Naive thymus-derived CD4-positive, alpha-beta T cell (primary cell): ENCODE data around the gene CDH13. TPM values are rescaled to one million over a fixed set of nuclear protein-coding genes. Genes with fewer than 3 reads are reported as not detected.

Source experiments
- ATAC-seq: fragments of 150-1000 bp; cut with Tn5 transposase; 2 replicates; pipeline ENCODE4 v1.10.0; 2021; ENCODE audit warnings: mild to moderate bottlenecking, moderate library complexity
- CTCF ChIA-PET: fragments of 350-600 bp; sonication (Branson Sonifier 250); formaldehyde crosslinking; loops from one replicate; lab custom pipeline; 2021; ENCODE audit warnings: antibody characterized with exemption; lab: Charles Lee
- POLR2A ChIA-PET: fragments of 350-600 bp; sonication (Branson Sonifier 250); formaldehyde crosslinking; loops from one replicate; lab custom pipeline; 2021; ENCODE audit warnings: antibody characterized with exemption, inconsistent platforms; lab: Charles Lee
- DNase-seq, 9 donors: peaks; one replicate each; pipeline versions ENCODE4 v3.0.0 to v3.0.0-alpha.2; 2020 to 2022; ENCODE audit warnings: mixed read lengths in 1 of 9
- H3K27ac ChIP-seq: one replicate; pipeline ENCODE4 v1.7.0; 2013; ENCODE audit warnings: mild to moderate bottlenecking, low read depth, low read length, moderate library complexity
- H3K27me3 ChIP-seq, 2 donors: one replicate each; pipeline ENCODE4 v1.7.0; 2013; ENCODE audit warnings: low read length in 2 of 2, mild to moderate bottlenecking in 2 of 2, moderate library complexity in 2 of 2; ENCODE audit not compliant: control insufficient read depth in 2 of 2, insufficient read depth in 2 of 2
- H3K36me3 ChIP-seq, 3 experiments: 1 replicate in 2 of 3; 2 replicates in 1 of 3; pipeline ENCODE4 v1.7.0; 2013; ENCODE audit warnings: low read length in 3 of 3, mild to moderate bottlenecking in 3 of 3, moderate library complexity in 1 of 3; ENCODE audit not compliant: insufficient read depth in 3 of 3, control insufficient read depth in 2 of 3
- H3K4me1 ChIP-seq, 2 donors: one replicate each; pipeline ENCODE4 v1.7.0; 2013; ENCODE audit warnings: low read length in 2 of 2, mild to moderate bottlenecking in 2 of 2, moderate library complexity in 1 of 2; ENCODE audit not compliant: control insufficient read depth in 2 of 2, insufficient read depth in 2 of 2
- H3K4me3 ChIP-seq: 2 replicates; pipeline ENCODE4 v1.7.0; 2013; ENCODE audit warnings: mild to moderate bottlenecking, low read length
- H3K9me3 ChIP-seq, 3 experiments: 1 replicate in 2 of 3; 2 replicates in 1 of 3; pipeline ENCODE4 v1.7.0; 2013; ENCODE audit warnings: low read length in 3 of 3; ENCODE audit not compliant: control insufficient read depth in 2 of 3
- H3K27ac Mint-ChIP-seq, 9 donors: one replicate each; pipeline ENCODE4 v1.8.0; 2020 to 2022; ENCODE audit warnings: mixed read lengths in 9 of 9, mild to moderate bottlenecking in 8 of 9, moderate library complexity in 5 of 9, inconsistent platforms in 2 of 9
- H3K27me3 Mint-ChIP-seq, 5 donors: one replicate each; pipeline ENCODE4 v1.8.0; 2021 to 2022; ENCODE audit warnings: mixed read lengths in 5 of 5, mild to moderate bottlenecking in 1 of 5
- H3K36me3 Mint-ChIP-seq, 5 donors: one replicate each; pipeline ENCODE4 v1.8.0; 2020 to 2022; ENCODE audit warnings: mixed read lengths in 5 of 5, mild to moderate bottlenecking in 3 of 5, inconsistent platforms in 1 of 5
- H3K4me1 Mint-ChIP-seq, 7 donors: one replicate each; pipeline ENCODE4 v1.8.0; 2020 to 2022; ENCODE audit warnings: mixed read lengths in 7 of 7, mild to moderate bottlenecking in 3 of 7, inconsistent platforms in 1 of 7
- H3K4me3 Mint-ChIP-seq, 10 donors: one replicate each; pipeline ENCODE4 v1.8.0; 2020 to 2022; ENCODE audit warnings: mild to moderate bottlenecking in 10 of 10, mixed read lengths in 10 of 10, moderate library complexity in 6 of 10, inconsistent platforms in 2 of 10
- H3K9me3 Mint-ChIP-seq, 11 donors: one replicate each; pipeline ENCODE4 v1.8.0; 2020 to 2022; ENCODE audit warnings: mixed read lengths in 11 of 11, mild to moderate bottlenecking in 4 of 11, inconsistent platforms in 1 of 11, moderate library complexity in 1 of 11
- intact Hi-C, 2 donors: fragments of 100-400 bp; cut with micrococcal nuclease; formaldehyde crosslinking; loops; one replicate each; pipeline ENCODE4 v1.15.1; 2023
- polyA plus RNA-seq, 2 donors: library from polyadenylated mRNA; unstranded; fragments of 300-500 nt; fragmentation: Illumina TruSeq; gene quantifications; one replicate each; pipeline ENCODE4 v1.2.3, GENCODE V29; 2021
- total RNA-seq, 6 experiments: library from RNA in 5 of 6; stranded (reverse) in 5 of 6; gene quantifications; 1 replicate in 5 of 6; 2 replicates in 1 of 6; pipeline ENCODE4 v1.2.3 and lab custom pipeline; 2021 to 2026

Gene CDH13
- total and polyA plus RNA-seq, 7 experiments from 2014 or later, result not detected

DNA sequence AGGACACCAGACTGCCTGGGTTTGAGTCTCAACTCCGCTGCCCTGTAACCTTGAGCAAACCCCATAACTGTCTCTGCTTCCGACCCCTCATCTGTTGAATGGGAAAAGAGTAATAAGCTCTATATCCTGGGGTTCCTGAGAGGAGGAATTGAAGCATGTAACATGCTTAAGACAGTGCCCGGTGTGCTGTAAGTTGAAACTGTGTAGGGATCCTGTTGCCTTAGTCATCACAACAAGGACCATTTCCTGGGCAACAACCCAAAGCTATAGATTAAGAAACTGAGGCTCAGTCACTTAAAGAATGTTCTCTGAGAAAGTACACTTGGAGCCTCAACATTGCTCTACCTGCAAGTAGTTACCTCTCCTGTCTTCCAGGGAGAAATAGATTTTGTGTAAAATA, 23.0 kb downstream of the CDH13 start:
- peaks cover 29 to 57% (median 49%) of the 10 kb centered on the region in 7 donors for H3K4me1 Mint-ChIP-seq
- no peak for DNase-seq
- H3K4me3 Mint-ChIP-seq, result peak overlapping the region in 1 of 10 donors; percentile 13
- no peaks in the 10 kb centered on the region for H3K27me3 ChIP-seq
- H3K4me3 ChIP-seq, result no peak overlapping the region
- POLR2A ChIA-PET, result no interaction called here
- intact Hi-C loops, result loop anchor here (10.0 kb wide), 5 partner anchors 275 to 1655 kb away; partner anchors contain the start of genes MPHOSPH6 (in 2 of the 2), C16orf46 (in 1 of the 2) and GAN (in 1 of the 2)
- peaks cover 0 to 6% (median 0%) of the 10 kb centered on the region in 5 donors for H3K36me3 Mint-ChIP-seq
- no peaks in the 10 kb centered on the region for H3K9me3 ChIP-seq
- CTCF ChIA-PET, result no interaction called here
- no peak overlapping the region for H3K27ac ChIP-seq
- no peak for ATAC-seq
- H3K36me3 ChIP-seq, result no peaks in the 10 kb centered on the region
- no peaks in the 10 kb centered on the region for H3K27me3 Mint-ChIP-seq
- H3K4me1 ChIP-seq, result peaks cover 43 to 50% of the 10 kb centered on the region in 2 donors
- H3K9me3 Mint-ChIP-seq, result peaks cover 0 to 5% (median 0%) of the 10 kb centered on the region in 11 donors
- H3K27ac Mint-ChIP-seq, result no peak overlapping the region

- Histone ChIP-seq H3K4me3 (no peak overlapping the region), H3K27ac (no peak overlapping the region), H3K27me3 (no peaks in the 10 kb centered on the region), H3K36me3 (no peaks in the 10 kb centered on the region), H3K9me3 (no peaks in the 10 kb centered on the region), H3K4me1 (peaks cover 52 to 58% of the 10 kb centered on the region in 2 donors)
- Mint-ChIP-seq H3K4me3 (peak overlapping the region in 2 of 10 donors; percentile 24 to 39), H3K9me3 (peaks cover 0 to 5% (median 0%) of the 10 kb centered on the region in 11 donors), H3K36me3 (peaks cover 0 to 6% (median 0%) of the 10 kb centered on the region in 5 donors), H3K27ac (peak overlapping the region in 2 of 9 donors; percentile 39 to 51), H3K4me1 (peaks cover 37 to 67% (median 59%) of the 10 kb centered on the region in 7 donors), H3K27me3 (no peaks in the 10 kb centered on the region)
- no peak for ATAC-seq
- intact Hi-C loops, result loop anchor here (10.0 kb wide), 5 partner anchors 274 to 1656 kb away; partner anchors contain the start of genes MPHOSPH6 (in 2 of the 2), C16orf46 (in 1 of the 2) and GAN (in 1 of the 2)
- no peak for DNase-seq
- ChIA-PET CTCF (no interaction called here), POLR2A (no interaction called here)
Measured at GRCh38 chr16:82650804-82651203, 24.0 kb downstream of the CDH13 start.

DNA sequence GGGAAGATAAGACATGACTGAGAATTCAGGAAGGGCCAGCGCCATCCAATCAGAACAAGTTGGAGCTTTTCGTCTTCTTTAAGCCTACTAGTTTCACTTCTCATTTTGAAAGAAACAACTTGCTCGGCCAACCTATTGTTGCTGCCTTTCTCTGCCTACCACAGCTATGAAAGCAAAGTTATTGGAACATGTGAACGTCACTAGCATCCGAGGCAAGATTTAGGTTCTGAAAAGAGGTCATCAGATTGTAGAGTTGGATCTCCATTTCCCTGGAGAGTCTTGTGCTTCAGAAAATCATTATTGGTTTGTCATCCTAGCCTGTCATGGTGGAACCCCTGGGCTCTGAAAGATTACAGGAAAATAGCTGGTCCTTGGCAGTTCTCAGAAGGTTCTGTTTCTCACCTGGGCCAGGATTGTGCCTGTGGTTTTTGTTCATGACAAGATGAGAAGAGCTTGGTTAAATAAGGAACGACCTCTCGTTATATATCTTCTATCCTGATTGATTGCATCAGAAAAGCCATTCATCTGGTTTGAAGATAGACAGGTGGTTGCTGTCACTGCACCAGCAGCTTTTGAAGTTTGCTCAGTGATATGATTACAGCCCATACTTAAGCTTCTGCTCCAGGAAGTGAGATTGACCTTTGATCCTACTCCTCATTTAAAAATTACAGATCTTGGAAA, 25.3 kb downstream of the CDH13 start:
- Mint-ChIP-seq H3K4me3 (peak overlapping the region; percentile 10 to 75 (median 52)), H3K27me3 (no peaks in the 10 kb centered on the region), H3K4me1 (peaks cover 41 to 79% (median 71%) of the 10 kb centered on the region in 7 donors), H3K36me3 (peaks cover 0 to 13% (median 0%) of the 10 kb centered on the region in 5 donors), H3K9me3 (peaks cover 0 to 7% (median 0%) of the 10 kb centered on the region in 11 donors), H3K27ac (peak overlapping the region; percentile 25 to 93 (median 66))
- no peaks in the 10 kb centered on the region for H3K27me3 ChIP-seq
- ChIA-PET POLR2A (interaction anchor here (1.0 kb wide), 1 partner anchor 18 kb away, joined by 3 read pairs; no protein-coding TSS in a partner anchor), CTCF (interaction anchor here (0.7 to 1.4 kb wide), 2 partner anchors 10 to 12 kb away, joined by 3 to 7 read pairs; no protein-coding TSS in a partner anchor)
- H3K9me3 ChIP-seq, result no peaks in the 10 kb centered on the region
- H3K36me3 ChIP-seq, result no peaks in the 10 kb centered on the region
- ATAC-seq, result no peak
- DNase-seq, result no peak
- H3K4me1 ChIP-seq, result peaks cover 60 to 70% of the 10 kb centered on the region in 2 donors
- peak overlapping the region; percentile 16 for H3K4me3 ChIP-seq
- H3K27ac ChIP-seq, result no peak overlapping the region
- intact Hi-C loops, result loop anchor here (10.0 kb wide), 5 partner anchors 273 to 1657 kb away; partner anchors contain the start of genes MPHOSPH6 (in 2 of the 2), C16orf46 (in 1 of the 2) and GAN (in 1 of the 2)

GRCh38 chr16:82652826-82653225, 26.1 kb downstream of the CDH13 start:
- Histone ChIP-seq H3K36me3 (no peaks in the 10 kb centered on the region), H3K4me1 (peaks cover 66 to 78% of the 10 kb centered on the region in 2 donors), H3K27me3 (no peaks in the 10 kb centered on the region), H3K9me3 (no peaks in the 10 kb centered on the region), H3K27ac (no peak overlapping the region), H3K4me3 (no peak overlapping the region)
- H3K27me3 Mint-ChIP-seq, result no peaks in the 10 kb centered on the region
- H3K4me1 Mint-ChIP-seq, result peaks cover 44 to 87% (median 76%) of the 10 kb centered on the region in 7 donors
- POLR2A ChIA-PET, result interaction anchor here (1.0 kb wide), 1 partner anchor 18 kb away, joined by 3 read pairs; no protein-coding TSS in a partner anchor
- intact Hi-C loops, result loop anchor here (10.0 kb wide), 5 partner anchors 272 to 1658 kb away; partner anchors contain the start of genes MPHOSPH6 (in 2 of the 2), C16orf46 (in 1 of the 2) and GAN (in 1 of the 2)
- H3K27ac Mint-ChIP-seq, result peak overlapping the region in 6 of 9 donors; percentile 25 to 93 (median 84)
- peaks cover 0 to 9% (median 0%) of the 10 kb centered on the region in 11 donors for H3K9me3 Mint-ChIP-seq
- CTCF ChIA-PET, result interaction anchor here (0.7 to 1.4 kb wide), 2 partner anchors 13 to 45 kb away, joined by 3 to 7 read pairs; no protein-coding TSS in a partner anchor
- peak overlapping the region in 4 of 10 donors; percentile 42 to 75 (median 63) for H3K4me3 Mint-ChIP-seq
- ATAC-seq (no peak), DNase-seq (no peak)
- peaks cover 0 to 13% (median 0%) of the 10 kb centered on the region in 5 donors for H3K36me3 Mint-ChIP-seq

GRCh38 chr16:82653550-82654511, 27.1 kb downstream of the CDH13 start:
- ATAC-seq, result peak; percentile 70
- Histone ChIP-seq H3K4me3 (peak overlapping the region; percentile 2), H3K27ac (peak overlapping the region; percentile 57), H3K27me3 (no peaks in the 10 kb centered on the region), H3K36me3 (no peaks in the 10 kb centered on the region), H3K4me1 (peaks cover 71 to 88% of the 10 kb centered on the region in 2 donors), H3K9me3 (no peaks in the 10 kb centered on the region)
- Mint-ChIP-seq H3K27me3 (no peaks in the 10 kb centered on the region), H3K27ac (peak overlapping the region; percentile 48 to 95 (median 87)), H3K36me3 (peaks cover 0 to 16% (median 0%) of the 10 kb centered on the region in 5 donors), H3K4me1 (peaks cover 43 to 97% (median 84%) of the 10 kb centered on the region in 7 donors), H3K4me3 (peak overlapping the region; percentile 27 to 77 (median 62)), H3K9me3 (peaks cover 0 to 10% (median 0%) of the 10 kb centered on the region in 11 donors)
- intact Hi-C loops, result loop anchor here (2.0 to 10.0 kb wide), 6 partner anchors 17 to 1659 kb away; partner anchors contain the start of genes MPHOSPH6 (in 2 of the 2), C16orf46 (in 1 of the 2) and GAN (in 1 of the 2)
- ChIA-PET POLR2A (no interaction called here), CTCF (no interaction called here)
- peak in 8 of 9 donors; percentile 11 to 54 (median 36) for DNase-seq
